ELF-1 (cell line): Measurements from ENCODE around the gene HS3ST3B1.

Experiments used
- DNase-seq: peaks from one replicate; pipeline ENCODE4 v3.0.0-alpha.2; 2016; ENCODE audit warnings: low read depth, low spot score

HS3ST3B1 gene

DNA sequence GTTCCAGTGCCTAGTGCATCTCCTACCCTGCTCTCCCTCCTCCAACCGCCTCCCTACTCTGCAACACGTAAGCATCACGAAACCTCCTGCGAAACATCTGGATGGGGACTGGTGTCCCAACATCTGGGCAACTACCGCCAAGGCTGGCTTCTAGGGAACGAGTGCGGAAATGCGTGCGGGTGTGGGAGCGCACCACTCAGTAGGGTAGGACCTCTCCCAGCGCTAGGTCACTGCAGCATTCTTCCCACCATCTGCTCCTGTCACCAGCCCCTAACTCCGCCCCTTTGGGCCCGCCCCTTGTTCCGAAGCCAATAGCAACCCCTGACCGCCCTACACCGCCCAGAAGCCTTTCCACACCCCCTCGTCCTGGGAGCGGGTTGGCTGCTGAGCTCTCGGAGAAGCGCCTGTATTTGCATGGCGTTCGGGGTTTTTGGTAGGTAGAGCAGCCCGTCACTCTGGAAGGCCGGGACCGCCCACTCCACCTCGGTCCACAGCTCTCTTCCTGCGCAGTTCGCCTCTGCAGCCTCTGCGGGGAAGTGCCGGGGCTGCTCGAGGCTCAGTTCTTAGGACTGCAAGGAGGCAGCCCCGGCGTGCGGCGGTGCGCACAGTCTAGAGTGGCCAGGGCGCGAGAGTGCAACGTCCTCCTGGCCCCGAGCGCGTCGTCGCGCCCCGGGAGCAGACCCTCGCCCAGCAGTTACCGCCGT lies at the start of gene HS3ST3B1:
HS3ST3B1 (plus strand) TSS at position 507 of the 704 bp plus-strand sequence. CDS start 438 bp downstream, outside the sequence.
- DNase-seq = peak; percentile 100

DNA sequence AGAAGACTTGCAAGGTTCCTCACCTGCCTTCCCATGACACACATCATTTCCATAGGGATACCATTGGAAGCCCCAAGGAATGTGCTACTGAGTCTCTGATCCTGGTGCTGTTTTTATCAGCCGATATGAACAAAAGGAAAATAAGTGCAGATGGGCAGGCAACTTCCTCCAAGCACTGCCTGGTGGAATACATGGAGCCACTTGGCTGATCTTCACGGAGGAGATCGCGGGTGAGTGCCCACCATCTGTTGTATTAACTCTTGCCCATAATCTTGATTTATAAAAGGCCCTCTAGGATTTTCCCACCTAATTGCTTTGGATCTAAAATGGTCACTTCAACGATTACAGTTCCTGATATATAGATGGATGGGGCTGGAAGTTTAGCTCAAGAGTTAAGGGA lies 39.5 kb upstream of the HS3ST3B1 start:
- DNase-seq = no peak

GRCh38 chr17:14268264-14268663 lies 32.6 kb upstream of the HS3ST3B1 start:
- DNase-seq = no peak

GRCh38 chr17:14269473-14269872 lies 31.4 kb upstream of the HS3ST3B1 start:
- DNase-seq = no peak

DNA sequence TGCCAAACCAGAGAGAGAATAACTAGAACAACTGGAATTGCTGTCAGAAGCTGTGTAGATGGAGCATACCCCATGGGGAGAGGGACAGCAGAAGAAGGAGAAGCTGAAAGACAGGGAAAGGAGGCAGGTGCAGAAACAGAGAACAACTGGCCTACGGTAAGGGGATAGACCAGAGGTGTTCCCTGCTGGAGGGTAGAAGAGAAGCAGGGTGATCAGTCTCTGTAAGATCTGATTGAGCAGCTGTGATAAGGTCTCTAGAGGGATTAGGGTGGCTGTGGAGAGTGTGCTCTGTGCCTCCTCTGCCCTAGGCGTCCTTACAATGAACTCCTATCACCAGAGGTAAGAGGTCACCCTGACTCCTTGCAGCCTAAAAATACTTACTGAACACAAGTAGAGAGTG lies 30.4 kb upstream of the HS3ST3B1 start:
- peak; percentile 2 for DNase-seq

DNA sequence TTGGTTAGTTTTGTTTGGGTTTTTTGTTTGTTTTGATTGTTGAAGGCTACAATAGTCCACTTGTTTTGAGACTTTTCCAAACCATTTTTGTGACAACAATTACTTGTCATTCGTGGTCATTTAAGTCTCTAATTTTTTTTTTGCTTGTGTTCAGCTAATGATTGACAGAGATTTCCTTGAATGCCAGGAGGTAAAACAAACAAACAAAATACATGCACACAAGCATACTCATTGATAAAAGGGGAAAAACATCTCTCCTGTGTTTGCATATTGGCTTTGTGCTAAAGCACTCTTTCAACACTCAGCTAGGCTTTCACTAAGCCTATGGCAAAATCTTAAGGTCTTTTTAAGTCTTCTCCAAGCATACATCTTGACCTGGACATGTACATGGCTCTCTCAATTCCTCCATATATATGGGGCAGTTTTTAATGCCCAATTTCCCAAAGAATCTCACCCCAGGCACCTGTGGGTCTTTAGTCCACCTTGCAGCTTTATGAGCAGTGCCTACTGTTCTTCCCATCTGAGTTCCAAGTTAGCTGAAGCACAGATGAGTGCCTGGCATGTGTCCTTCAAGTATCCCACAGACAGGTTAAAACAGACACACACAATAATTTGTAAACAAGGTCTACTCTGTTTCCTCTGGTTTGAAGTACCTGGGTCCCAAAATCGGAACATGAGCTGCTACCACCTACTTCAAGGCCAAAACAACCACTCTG lies 24.2 kb upstream of the HS3ST3B1 start:
- DNase-seq = no peak

- no peak for DNase-seq
These were observed 19.4 kb upstream of the HS3ST3B1 start for GRCh38 chr17:14281530-14281929.

DNA sequence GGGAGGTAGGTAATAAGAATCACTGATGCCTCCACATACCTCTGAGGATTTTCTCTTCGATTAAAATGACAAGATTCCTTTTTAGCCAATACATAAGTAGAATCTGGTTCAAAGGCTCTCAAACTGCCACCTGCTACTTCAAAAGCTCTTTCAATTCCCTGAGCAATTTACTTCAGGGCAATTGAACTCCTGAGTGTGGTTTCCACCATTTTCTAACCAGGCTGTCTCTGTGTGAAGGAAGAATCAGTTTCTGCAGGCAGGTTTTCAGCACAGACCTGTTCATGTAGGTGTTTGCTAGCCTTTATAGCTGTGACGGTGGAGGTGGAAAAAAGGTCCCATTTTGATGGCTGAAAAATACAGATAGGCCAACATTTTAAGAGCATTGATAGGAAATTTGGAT lies 18.2 kb upstream of the HS3ST3B1 start:
- no peak for DNase-seq

GRCh38 chr17:14289162-14289561 lies 11.7 kb upstream of the HS3ST3B1 start:
- DNase-seq = no peak

- peak; percentile 41 for DNase-seq
These were observed 6.0 kb upstream of the HS3ST3B1 start for GRCh38 chr17:14294876-14295275.

DNA sequence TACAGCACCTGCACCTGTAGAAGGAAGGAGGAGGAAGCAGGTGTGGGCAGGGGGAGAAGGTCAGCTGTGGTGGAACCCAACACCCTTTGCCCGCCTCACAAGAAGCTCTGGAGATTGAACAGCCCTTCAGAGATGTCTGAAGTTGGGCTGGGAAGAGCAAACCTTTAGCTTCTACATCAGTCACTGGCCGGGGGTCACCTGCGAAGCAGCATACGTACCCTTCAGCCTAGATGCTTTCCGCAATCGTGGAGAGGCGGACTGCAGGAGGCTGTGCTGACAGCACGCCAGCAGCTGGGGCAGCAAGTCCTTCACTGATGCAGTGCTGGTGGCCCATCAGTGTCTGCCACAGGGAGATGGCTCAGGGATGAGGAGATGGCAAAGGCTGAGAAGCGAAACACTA lies 5.2 kb upstream of the HS3ST3B1 start:
- no peak for DNase-seq

DNA sequence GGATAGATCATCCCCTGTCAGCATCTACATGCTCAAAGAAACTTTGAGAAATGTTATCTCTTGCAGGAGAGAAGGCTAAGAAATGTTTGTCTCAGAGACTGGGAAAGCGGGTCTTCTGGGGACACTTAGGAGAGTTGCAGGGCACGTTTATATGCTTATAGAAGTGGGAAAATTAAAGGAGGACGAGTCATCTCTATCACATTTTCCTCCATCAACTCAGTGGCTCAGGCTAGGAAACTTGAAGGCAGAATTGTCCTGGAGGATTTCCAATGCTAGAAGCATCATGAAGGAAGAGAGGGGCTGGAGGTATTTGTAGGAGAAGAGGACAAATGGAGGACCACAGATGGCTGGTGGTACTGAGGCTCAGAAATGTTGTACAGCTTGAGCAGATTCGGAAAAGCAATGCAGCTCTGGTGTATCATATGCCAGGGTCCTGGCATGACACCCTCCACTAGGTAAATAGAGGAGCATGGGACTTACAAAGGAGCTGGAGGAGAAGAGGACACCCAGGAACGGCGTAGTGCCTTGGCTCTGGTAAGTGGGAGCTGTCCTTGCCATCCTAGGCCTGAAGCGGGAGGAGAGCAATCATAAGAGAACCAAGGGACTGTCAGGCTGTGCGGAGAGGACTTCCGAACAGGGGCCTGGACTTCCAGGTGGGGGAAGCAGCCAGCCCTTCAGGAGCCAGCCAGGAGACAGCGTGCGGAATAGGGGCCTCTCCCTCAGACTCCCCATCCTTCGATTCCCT lies 4.5 kb upstream of the HS3ST3B1 start:
- DNase-seq = peak; percentile 27

DNA sequence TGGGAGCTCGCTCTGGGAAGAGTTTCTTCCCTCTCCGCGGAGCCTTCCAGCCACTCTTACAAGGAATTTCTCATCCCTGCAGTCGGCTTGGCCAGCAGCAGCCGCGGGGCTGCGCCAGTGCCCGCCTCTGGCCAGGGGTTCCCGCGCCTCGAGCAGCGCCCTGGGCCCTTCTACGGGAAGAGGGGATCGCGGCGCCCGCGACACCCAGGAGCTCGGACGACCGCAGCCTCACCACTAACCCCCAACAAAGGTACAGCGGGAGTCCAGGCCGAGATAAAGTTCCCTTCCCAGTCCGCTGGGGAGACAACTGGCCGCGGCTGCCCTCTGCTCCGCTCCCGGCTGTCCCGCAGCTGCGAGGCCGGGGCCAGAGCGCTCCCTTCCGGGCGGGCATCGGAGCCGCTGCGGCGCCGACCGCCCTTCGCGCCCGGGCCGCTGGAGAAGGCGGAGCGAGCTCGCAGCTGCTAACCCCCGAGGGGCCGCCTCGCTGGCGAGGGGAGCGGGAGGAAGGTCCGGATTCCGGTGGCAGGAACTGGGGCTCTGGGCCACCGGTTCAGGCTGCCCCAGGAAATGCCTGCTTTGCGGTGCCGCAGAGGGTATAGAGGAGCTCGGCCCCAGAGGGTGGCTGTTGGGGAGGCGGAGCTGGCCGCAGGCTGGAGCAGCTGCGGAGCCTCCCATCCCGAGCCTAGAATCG lies 3.6 kb upstream of the HS3ST3B1 start:
- DNase-seq = peak; percentile 78

GRCh38 chr17:14298221-14298946 lies 2.5 kb upstream of the HS3ST3B1 start:
- DNase-seq = peak; percentile 37

DNA sequence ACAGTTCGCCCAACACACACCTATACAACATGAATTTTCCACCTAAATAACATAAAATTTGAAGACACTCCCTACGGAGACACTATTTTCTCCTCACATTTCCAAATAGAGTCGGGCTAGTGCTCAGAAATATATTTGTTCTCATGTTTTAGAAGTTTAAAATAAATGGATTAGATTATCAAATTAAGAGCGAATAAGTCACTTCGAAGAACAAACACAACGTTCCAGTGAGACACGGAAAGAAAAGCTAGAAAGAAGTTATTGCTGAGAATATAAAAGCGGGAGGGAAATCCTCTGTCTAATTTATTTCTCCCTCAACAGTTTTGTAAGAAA lies 2.0 kb upstream of the HS3ST3B1 start:
- no peak for DNase-seq

- peak; percentile 79 for DNase-seq
These were observed 1.4 kb upstream of the HS3ST3B1 start for GRCh38 chr17:14299280-14300141.

- no peak for DNase-seq
These were observed 604 bp downstream of the HS3ST3B1 start for GRCh38 chr17:14301279-14302090.

DNA sequence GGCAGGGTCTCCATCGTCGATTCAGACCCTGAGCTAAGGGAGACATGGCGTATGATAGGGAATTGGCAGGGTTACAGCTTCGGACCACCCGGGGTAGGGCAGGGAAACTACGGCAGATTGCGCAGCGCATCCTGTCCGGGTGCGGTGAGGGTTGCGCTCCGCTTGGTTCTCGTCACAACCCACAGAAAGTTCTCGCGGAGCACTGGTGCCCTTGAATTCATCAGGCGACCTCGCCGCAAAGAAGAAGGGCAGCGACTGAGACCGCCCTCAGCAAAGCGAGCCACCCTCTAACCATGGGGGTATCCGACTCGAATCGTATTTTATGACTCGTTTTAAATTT lies 1.2 kb downstream of the HS3ST3B1 start:
- DNase-seq = peak; percentile 42

- peak; percentile 89 for DNase-seq
These were observed 1.7 kb downstream of the HS3ST3B1 start for GRCh38 chr17:14302431-14303099.
